HL-60 (cell line): ENCODE data around the gene ZFP36.

Experiments used
- GABPA ChIP-seq: IDR thresholded peaks from 2 replicates; pipeline ENCODE4 v1.6.1; 2012; ENCODE audit warnings: low read depth
- TF ChIP-seq, protein P1 (sequence below): IDR thresholded peaks from one replicate; pipeline ENCODE4 v1.5.1; 2011; ENCODE audit warnings: low read length, control low read depth, inconsistent platforms; ENCODE audit not compliant: insufficient read depth

DNA sequence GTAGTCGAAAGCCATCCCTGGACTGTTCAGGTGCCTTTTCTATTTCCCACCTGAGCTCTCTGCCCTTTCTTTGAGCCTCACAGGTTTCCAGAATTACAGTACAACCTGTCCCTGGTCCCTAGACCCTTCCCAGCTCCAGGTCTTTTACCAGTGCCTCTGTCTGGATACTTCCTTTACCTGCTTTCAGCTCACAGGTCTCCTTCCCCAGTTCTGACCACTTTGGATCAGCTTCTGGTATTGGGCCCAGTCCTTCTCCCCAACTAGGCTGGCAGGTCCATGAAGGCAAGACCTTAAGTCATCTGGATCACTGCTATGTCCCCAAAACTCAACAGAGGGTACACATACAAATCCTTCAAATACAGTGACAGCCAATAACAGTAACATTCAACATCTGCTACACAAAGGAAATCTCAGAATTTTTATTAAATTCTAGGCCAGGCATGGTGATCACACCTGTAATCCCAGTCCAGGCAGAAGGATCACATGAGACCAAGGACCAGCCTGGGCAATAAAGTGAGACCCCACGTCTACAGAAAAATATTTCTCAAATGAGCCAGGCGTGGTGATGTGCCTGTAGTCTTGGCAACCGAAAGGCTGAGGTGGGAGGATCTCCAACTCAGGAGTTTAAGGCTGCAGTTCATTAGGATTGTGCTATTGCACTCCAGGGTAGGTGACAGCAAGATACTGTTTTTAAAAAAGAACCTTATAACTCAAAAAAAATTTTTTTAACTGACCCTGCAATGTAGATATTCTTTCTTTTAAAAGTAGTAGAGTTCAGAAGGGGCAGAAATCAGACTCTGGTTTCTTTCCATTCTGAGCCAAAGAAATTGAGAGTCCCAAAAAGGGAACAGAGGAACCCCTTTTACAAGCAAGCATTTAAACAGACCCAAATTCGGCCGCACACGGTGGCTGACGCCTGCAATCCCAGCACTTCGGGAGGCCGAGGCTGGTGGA lies 27.8 kb downstream of the ZFP36 start:
- TF ChIP-seq GABPA, result no peak
- TF ChIP-seq, protein P1, sequence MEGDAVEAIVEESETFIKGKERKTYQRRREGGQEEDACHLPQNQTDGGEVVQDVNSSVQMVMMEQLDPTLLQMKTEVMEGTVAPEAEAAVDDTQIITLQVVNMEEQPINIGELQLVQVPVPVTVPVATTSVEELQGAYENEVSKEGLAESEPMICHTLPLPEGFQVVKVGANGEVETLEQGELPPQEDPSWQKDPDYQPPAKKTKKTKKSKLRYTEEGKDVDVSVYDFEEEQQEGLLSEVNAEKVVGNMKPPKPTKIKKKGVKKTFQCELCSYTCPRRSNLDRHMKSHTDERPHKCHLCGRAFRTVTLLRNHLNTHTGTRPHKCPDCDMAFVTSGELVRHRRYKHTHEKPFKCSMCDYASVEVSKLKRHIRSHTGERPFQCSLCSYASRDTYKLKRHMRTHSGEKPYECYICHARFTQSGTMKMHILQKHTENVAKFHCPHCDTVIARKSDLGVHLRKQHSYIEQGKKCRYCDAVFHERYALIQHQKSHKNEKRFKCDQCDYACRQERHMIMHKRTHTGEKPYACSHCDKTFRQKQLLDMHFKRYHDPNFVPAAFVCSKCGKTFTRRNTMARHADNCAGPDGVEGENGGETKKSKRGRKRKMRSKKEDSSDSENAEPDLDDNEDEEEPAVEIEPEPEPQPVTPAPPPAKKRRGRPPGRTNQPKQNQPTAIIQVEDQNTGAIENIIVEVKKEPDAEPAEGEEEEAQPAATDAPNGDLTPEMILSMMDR, result no peak
